CD4-positive, alpha-beta T cell treated with Interleukin-2 at 100 ng/mL for 4 hours (primary cell): ENCODE results near the gene AGA.
A peak's percentile ranks its signal among the peaks of the same experiment; 100 is the strongest.

ENCODE experiments used
- DNase-seq: peaks from one replicate; pipeline ENCODE4 v3.0.0-alpha.2; 2020; ENCODE audit warnings: low spot score

AGA gene

GRCh38 chr4:177441803-177442622 lies at the start of gene AGA:
Gene AGA, minus strand, starts transcription at chr4:177442437. Its CDS starts 62 bp downstream, at chr4:177442375.
- DNase-seq, result peak; percentile 96

DNA sequence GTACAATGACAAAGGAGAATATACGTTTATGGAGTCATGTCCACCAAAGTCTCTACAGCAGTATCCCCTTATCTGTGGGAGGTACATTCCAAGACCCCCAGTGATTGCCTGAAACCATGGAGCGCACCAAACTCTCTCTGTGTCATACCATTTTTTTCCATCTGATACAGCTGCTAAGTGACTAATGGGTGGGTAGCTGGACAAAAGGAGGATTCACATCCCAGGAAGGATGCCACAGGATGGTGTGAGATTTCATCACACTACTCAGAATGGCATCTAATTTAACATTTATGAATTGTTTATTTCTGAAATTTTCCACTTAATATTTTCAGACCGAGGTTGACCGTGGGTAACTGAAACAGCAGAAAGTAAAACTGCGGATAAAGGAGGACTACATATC lies 49.8 kb upstream of the AGA start:
- no peak for DNase-seq

- DNase-seq, result no peak
These were observed 48.5 kb upstream of the AGA start for GRCh38 chr4:177490769-177491168.

- no peak for DNase-seq
These were observed 47.4 kb upstream of the AGA start for GRCh38 chr4:177489471-177490246.

GRCh38 chr4:177487977-177488376 lies 45.7 kb upstream of the AGA start:
- DNase-seq, result no peak

DNA sequence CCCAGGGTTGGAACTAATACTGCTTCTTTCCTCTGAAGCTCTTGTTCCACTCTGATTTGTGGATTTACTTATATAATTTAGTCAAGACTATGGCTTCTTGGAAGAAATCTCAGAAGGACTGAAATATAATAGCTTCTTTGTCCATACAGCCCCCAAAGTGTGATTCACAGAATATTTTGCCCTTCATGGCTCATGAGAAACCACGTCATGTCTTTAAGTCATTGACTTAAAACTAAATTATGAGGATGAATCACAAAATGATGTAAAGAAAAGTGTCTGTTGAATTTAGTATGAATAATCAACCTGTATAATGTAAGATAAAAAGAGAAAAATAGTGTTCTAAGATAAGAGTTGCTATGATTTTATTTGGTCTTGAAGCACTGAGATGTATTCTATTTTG lies 43.3 kb upstream of the AGA start:
- no peak for DNase-seq

DNA sequence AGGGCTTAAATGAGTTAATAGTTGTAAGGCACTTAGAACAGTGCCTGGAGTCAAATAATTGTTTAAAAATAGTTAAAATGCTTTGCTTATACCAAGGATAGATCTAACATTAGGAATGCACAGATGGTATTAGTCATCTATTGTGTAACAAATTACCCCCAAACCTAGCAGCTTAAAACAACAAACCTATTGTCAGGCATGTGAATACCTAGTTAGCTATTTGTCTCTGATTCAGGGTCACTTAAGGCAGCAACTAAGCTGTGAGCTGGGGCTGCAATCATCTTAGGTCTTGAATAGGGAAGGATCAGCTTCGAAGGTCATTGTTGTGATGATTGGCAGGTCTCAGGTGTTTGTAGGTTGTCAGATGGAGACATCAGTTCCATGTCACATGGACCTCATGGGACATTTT lies 42.4 kb upstream of the AGA start:
- DNase-seq, result no peak

DNA sequence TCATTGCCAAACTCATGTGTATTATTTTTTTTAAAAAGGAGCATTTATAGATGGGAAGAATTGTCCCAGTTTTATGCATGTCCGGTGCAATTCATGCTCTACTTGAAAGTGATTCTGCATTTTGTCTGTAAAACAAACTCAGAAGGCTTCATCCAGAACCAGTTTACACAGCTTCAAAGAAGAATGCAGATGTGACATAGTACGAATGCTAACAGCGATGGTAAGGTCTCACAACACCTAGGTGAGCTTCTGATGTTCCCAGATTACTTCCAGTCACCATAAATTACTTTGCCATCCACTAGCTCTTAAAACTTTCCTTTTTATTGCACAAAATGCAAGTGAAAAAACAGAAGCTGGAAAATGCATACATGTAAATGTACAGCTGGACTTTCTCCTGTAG lies 41.5 kb upstream of the AGA start:
- DNase-seq, result no peak

DNA sequence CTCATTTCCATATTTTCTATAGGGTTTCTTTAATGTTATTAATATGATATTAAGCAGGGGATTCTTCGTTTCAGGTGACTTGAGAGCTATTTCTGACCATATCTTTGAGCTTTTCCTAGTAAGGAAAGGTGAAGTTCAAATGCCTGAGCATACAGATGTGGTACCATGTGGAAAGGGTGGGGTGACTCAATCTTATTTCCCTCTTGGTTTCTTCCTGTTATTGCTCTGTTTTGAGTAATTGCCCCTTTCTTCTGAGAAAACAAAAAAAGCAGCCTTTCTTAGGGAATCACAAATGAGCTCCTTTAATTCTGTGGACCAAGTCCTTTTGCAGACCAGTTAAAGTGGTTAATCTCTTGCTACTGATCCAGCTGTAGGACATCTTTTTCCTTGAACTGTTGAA lies 41.0 kb upstream of the AGA start:
- DNase-seq, result no peak

DNA sequence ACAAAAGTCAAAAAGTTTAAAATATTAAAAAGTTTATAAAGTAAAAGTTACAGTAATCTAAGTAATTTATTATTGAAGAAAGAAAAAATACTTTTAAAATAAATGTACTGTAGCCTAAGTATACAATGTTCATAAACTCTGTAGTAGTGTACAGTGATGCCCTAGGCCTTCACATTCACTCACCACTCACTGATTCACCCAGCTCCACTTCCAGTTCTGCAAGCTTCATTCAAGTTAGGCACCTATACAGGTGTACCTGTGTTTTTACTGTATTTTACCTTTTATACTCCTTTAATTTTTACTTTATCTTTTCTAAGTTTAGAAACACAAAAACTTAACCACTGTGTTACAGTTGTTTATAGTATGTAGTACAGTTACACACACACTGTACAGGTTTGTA lies 40.1 kb upstream of the AGA start:
- no peak for DNase-seq

GRCh38 chr4:177480795-177481194 lies 38.6 kb upstream of the AGA start:
- DNase-seq, result no peak

GRCh38 chr4:177479063-177479462 lies 36.8 kb upstream of the AGA start:
- DNase-seq, result no peak

- DNase-seq, result no peak
These were observed 36.3 kb upstream of the AGA start for GRCh38 chr4:177478496-177478895.

GRCh38 chr4:177473991-177474390 lies 31.8 kb upstream of the AGA start:
- no peak for DNase-seq

DNA sequence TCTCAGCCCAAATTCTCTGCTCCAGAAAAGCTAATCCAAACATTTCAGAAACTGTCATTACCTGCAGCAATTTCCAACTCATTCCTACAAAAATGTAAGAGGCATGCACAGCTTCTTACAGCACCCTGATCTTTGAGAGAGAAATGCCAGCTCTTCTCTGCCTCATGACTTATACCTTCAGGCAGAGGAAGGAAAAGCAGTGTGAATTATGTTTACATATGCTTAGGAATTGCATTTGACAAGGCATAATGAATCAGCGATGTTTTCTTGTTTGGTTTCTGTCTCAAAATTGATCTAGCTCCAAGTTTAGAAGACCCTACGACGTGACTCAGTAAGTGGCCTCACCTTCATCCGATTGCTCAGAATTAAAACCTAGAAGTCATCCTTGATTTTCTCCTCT lies 21.8 kb upstream of the AGA start:
- DNase-seq, result no peak

DNA sequence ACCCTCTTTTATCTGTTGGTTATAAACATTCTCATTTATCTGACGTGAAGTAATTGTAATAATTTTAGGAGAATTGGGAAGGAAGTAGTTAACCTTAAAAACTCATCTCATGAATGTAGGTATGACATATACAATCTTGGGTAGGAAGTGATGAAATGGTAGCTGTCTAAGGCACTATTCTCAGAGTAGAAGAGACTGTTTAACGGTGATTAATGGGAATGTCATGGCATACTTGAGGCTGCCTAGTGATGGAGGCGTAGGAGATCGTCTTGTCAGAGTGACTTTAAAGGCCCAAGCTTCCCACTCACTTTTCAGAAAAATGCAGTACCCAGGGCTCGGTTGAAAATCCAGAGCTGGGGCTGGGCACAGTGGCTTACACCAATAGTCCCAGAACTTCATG lies 19.4 kb upstream of the AGA start:
- no peak for DNase-seq

DNA sequence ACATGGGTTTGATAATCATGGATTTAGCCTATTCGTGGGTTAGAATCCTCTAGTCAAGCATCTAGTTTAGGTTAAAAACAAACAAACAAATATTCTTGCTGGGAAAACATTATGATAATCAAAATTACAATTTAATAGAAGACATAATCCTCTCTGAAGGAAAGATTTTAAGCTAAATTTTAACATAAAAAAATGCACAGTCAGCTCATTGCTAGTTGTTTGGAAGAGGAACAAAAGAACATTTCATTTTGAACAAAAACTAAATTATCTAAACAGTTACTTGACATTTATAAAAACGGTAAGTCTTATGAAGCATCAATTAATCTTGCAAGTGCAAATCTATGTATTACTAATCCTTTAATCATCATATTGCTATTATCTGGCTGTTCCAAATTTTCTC lies 18.2 kb upstream of the AGA start:
- DNase-seq, result no peak

- DNase-seq, result no peak
These were observed 13.3 kb upstream of the AGA start for GRCh38 chr4:177455561-177455970.

- no peak for DNase-seq
These were observed 10.9 kb upstream of the AGA start for GRCh38 chr4:177453116-177453515.

DNA sequence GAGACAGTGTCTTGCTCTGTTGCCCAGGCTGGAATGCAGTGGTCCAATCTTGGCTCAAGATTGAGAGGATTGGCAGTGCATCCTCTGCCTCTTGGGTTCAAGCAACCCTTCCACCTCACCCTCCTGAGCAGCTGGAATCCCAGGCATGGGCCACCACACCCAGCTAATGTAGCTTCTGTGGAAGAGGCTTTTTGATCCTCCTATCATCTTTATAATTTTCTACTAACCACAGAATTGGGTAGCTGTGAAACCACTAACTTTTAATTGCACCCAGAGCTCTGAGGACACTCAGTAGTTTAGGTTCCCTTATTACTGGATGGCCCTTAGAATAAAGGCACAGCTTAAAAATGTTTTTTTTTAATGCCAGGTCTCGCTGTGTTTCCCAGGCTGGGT lies 8.9 kb upstream of the AGA start:
- DNase-seq, result no peak

GRCh38 chr4:177450426-177451107 lies 8.3 kb upstream of the AGA start:
- no peak for DNase-seq

DNA sequence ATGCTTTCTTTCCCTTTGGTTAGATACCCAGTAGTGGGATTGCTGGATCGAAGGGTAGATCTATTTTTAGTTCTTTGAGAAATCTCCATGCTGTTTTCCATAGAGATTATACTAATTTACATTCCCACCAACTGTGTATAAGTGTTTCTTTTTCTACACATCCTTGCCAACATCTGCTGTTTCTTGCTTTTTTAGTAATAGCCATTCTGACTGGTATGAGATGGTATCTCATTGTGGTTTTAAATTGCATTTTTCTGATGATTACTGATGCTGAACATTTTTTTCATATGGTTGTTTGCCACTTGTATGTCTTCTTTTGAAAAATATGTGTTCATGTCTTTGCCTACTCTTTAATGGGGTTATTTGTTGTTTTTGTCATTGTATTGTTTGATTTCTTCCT lies 6.6 kb upstream of the AGA start:
- DNase-seq, result no peak

DNA sequence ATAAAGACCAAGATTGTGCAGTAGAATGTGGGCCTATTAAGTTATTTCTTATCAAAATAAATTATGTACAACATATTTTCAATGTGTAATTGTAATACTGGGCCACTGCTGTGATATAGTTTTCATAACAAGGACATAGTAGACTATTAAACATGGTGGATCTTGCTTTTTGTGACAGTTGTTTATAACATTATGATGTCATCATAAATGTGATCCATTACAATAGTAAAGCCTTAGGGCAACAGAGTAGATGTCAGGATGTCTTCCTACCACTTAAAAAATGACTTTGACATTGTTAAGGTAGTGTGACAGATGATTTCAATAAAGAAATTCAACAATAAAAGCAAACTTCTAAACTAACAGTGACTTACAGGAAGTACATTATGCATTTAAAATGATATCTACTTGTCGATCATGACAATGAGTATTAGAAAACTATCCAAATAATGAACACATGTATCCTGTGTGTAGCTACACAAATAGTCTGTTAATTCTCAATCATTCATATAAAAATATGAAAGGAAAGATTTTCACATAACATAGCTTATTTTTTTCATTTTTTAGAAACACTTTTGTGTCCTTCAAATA lies 5.3 kb upstream of the AGA start:
- DNase-seq, result no peak
